ENCODE measurements around the gene MAML2. TPM values are rescaled to one million over a fixed set of nuclear protein-coding genes. Genes with fewer than 3 reads are reported as not detected.

Gene MAML2
- polyA plus RNA-seq, 3 donors: 30.1 to 32.2 (median 32.0) TPM

DNA sequence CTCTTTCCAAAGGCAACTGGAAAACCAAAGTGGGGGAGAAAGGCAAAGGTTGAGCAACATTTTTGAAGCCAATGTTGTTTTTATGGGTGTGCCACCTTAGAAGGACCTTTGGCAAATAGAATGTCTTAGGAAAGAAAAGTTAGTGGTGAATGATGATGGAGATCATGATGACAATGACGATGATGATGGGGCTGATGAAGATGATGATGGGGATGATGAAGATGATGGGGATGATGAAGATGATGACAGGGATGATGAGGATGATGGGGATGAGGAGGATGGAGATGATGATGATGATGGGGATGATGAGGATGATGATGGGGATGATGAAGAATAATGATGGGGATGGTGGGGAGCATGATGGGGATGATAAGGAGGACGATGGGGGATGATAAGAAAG is 340.7 kb downstream of the MAML2 start:
- DNase-seq (ENCODE audit: extremely low read depth in 1 of 11, low read depth in 9 of 11, low spot score in 4 of 11): no peak

GRCh38 chr11:96001037-96001436 is 342.0 kb downstream of the MAML2 start:
- no peak for DNase-seq (ENCODE audit: extremely low read depth in 1 of 11, low read depth in 9 of 11, low spot score in 4 of 11)

- DNase-seq (ENCODE audit: extremely low read depth in 1 of 11, low read depth in 9 of 11, low spot score in 4 of 11): no peak
Observed at GRCh38 chr11:95999711-96000406, 343.1 kb downstream of the MAML2 start.

DNA sequence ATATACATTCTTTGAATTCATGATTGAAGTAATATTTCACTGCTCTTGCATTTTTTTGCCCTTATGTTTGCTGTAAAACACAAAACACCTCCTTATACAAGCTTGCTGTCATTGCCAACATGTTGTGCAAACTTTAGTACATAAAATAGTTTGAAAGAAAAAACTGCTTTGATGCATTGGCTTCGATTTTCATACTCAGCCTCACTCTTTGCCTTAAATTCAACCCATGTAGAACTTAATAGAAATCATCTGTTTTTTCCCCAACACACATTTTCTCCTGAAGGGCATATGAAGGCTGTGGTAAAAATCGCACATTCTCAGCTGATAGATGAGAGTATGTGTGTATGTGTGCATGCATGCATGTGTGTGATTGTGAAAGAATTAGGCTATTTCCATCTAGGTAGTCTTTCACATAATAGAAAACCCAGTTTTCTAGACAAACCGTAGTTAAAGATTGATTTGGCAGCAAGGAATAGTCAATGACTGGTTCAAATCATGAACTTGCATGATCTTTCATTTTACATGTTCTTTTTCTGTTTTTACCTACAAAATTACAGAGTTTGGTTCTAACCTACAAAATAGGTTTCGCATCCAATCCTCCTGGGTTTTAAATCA is 346.3 kb downstream of the MAML2 start:
- DNase-seq (ENCODE audit: extremely low read depth in 1 of 11, low read depth in 9 of 11, low spot score in 4 of 11): no peak

DNA sequence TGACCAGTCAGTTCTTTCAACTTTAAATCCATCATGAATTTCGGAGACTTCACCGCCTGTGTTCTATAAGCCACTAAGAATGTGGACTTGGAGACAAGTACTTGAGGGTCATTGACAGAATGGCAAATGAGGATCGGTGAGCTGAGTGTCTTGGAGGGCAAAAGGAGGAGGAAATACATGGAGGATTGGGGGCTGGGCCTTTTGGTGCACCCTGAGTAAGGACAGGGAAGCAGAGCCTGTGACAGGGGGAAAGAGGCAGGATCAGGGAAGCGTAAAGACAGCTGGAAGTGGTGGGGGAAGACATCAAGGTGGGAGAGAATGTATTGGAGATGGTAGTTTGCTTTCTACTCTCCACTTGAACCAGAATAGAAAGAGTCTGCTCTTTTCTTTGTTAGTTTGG is 348.7 kb downstream of the MAML2 start:
- DNase-seq (ENCODE audit: extremely low read depth in 1 of 11, low read depth in 9 of 11, low spot score in 4 of 11): no peak

- no peak for DNase-seq (ENCODE audit: extremely low read depth in 1 of 11, low read depth in 9 of 11, low spot score in 4 of 11)
Observed at GRCh38 chr11:95993438-95994298, 349.3 kb downstream of the MAML2 start.

- DNase-seq (ENCODE audit: extremely low read depth in 1 of 11, low read depth in 9 of 11, low spot score in 4 of 11): no peak
Observed at GRCh38 chr11:95991545-95991944, 351.4 kb downstream of the MAML2 start.

DNA sequence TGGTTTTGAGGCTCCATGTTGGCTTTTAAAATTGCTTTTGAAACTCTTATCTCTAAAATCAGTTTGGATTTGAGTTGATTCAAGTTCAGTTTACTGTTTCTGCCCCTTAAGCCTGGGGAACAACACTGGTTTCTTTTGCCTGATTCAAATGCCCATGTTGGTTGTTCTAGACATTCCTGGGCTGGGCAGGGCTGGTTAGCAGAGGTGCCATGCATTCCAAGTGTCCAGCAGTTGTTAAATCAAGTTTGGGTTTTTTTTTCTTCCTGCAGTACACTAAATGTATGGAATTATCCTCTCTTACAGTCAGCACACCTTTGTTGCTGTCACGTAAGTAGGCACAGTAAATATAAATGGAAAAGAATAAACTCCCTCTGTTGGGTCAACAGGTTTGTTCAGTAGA is 351.9 kb downstream of the MAML2 start:
- no peak for DNase-seq (ENCODE audit: extremely low read depth in 1 of 11, low read depth in 9 of 11, low spot score in 4 of 11)

- no peak for DNase-seq (ENCODE audit: extremely low read depth in 1 of 11, low read depth in 9 of 11, low spot score in 4 of 11)
Observed at GRCh38 chr11:95989780-95990179, 353.2 kb downstream of the MAML2 start.

- DNase-seq (ENCODE audit: extremely low read depth in 1 of 11, low read depth in 9 of 11, low spot score in 4 of 11): no peak
Observed at GRCh38 chr11:95989076-95989605, 353.9 kb downstream of the MAML2 start.

- no peak for DNase-seq (ENCODE audit: extremely low read depth in 1 of 11, low read depth in 9 of 11, low spot score in 4 of 11)
Observed at GRCh38 chr11:95985174-95985808, 357.7 kb downstream of the MAML2 start.

DNA sequence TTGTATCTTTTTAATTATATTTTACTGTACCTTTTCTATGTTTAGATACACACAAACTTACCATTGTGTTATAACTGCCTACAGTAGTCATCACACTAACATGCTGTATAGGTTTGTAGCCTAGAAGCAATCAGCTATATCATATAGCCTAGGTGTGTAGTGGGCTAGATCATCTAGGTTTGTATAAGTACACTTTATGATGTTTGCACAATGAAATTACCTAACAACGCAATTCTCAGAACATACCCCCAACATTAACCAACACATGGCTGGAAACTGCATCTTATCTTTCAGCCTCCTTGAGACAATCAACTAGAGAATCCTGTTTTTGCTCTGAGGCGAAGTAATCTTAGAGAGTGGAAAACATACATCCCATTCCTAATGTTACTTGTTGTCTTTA is 358.9 kb downstream of the MAML2 start:
- no peak for DNase-seq (ENCODE audit: extremely low read depth in 1 of 11, low read depth in 9 of 11, low spot score in 4 of 11)

GRCh38 chr11:95977534-95978174 is 365.3 kb downstream of the MAML2 start:
- no peak for DNase-seq (ENCODE audit: extremely low read depth in 1 of 11, low read depth in 9 of 11, low spot score in 4 of 11)

- DNase-seq (ENCODE audit: extremely low read depth in 1 of 11, low read depth in 9 of 11, low spot score in 4 of 11): no peak
Observed at GRCh38 chr11:95976550-95976949, 366.4 kb downstream of the MAML2 start.

GRCh38 chr11:95975343-95975742 is 367.7 kb downstream of the MAML2 start:
- no peak for DNase-seq (ENCODE audit: extremely low read depth in 1 of 11, low read depth in 9 of 11, low spot score in 4 of 11)

- DNase-seq (ENCODE audit: extremely low read depth in 1 of 11, low read depth in 9 of 11, low spot score in 4 of 11): no peak
Observed at GRCh38 chr11:95972060-95972459, 370.9 kb downstream of the MAML2 start.

GRCh38 chr11:95968585-95968984 is 374.4 kb downstream of the MAML2 start:
- DNase-seq (ENCODE audit: extremely low read depth in 1 of 11, low read depth in 9 of 11, low spot score in 4 of 11): no peak

DNA sequence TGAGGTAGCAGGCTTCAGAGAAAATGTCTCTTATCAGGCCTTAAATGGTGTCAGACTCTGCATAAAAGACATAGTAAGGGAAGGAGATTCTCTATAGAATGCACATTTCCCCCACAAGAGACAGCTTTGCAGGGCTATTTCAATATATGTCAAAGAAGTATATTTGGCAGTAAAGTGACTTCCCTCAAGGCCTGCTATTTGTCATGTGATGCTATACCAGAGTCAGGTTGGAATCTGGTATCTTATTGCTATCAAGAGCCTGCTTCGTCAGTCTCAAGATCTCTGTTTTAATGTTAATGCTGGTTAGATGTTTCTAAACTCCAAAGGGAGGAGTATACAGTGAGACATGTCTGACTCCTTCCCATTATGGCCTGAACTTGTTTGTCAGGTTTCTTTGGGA is 378.7 kb downstream of the MAML2 start:
- no peak for DNase-seq (ENCODE audit: extremely low read depth in 1 of 11, low read depth in 9 of 11, low spot score in 4 of 11)

- DNase-seq (ENCODE audit: extremely low read depth in 1 of 11, low read depth in 9 of 11, low spot score in 4 of 11): no peak
Observed at GRCh38 chr11:95961758-95962157, 381.2 kb downstream of the MAML2 start.

Data from renal cortex interstitium (tissue), 11 donors.